ENCODE results near the gene BACE2. TPM values are rescaled to one million over a fixed set of nuclear protein-coding genes. Genes with fewer than 3 reads are reported as not detected.
"Not testable (repeated sequence)": the region's sequence is repeated elsewhere in the genome, so short reads cannot be mapped to it uniquely, and the experiment has no call there.

The BACE2 gene
- total RNA-seq, 1 donor from 2014 or later, result 20.9 TPM

DNA sequence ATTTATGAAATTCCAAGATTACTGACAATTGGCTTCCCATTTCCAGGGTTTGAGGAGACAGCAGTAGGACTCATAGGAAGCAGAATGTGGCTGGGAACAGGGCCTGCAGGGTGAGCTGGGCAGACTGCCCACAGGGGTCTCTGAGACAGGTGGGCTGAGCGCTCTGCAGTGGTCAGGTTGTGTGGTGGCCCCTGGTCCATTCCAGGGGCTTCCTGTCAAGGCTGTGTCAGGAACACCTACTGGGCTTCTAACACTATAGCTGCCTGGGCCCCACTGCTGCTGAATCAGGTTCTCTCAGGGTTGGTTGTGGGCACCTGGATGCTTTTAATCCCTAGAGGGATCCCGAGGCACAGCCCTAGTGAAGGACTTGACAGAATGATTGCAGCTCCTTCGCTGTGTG, 72.1 kb downstream of the BACE2 start:
- no peaks in the 10 kb centered on the region for H3K9me3 ChIP-seq
- H3K4me1 ChIP-seq, result no peaks in the 10 kb centered on the region
- no peaks in the 10 kb centered on the region for H3K27me3 ChIP-seq
- TF ChIP-seq, protein P1, sequence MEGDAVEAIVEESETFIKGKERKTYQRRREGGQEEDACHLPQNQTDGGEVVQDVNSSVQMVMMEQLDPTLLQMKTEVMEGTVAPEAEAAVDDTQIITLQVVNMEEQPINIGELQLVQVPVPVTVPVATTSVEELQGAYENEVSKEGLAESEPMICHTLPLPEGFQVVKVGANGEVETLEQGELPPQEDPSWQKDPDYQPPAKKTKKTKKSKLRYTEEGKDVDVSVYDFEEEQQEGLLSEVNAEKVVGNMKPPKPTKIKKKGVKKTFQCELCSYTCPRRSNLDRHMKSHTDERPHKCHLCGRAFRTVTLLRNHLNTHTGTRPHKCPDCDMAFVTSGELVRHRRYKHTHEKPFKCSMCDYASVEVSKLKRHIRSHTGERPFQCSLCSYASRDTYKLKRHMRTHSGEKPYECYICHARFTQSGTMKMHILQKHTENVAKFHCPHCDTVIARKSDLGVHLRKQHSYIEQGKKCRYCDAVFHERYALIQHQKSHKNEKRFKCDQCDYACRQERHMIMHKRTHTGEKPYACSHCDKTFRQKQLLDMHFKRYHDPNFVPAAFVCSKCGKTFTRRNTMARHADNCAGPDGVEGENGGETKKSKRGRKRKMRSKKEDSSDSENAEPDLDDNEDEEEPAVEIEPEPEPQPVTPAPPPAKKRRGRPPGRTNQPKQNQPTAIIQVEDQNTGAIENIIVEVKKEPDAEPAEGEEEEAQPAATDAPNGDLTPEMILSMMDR (IDR thresholded peaks at IDR 0.05), result no peak
- H3K36me3 ChIP-seq, result no peaks in the 10 kb centered on the region
- intact Hi-C loops (cut with DNase I), result no loop called here
- DNase-seq, result no peak
- no peak for ATAC-seq
- no peak overlapping the region for H3K27ac ChIP-seq
- H3K4me3 ChIP-seq, result no peak overlapping the region

DNA sequence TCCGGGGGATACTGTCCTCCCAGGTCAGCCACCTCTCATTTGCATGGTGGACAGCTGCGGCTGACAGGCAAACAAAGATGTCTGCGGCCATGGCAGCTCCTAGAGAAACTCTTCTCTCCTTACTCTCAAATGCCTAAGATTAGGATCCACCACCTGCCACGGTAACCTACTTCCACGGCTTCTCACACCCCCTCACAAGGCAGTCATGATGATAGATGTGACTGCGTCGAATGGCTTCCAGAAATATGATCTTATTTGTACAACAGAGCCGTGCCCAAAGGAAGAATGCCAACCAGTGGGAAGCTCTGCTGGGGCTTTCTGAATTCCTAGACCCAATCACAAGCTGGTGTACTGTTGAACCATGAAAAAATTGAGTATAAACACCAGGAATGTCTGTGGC, 73.4 kb downstream of the BACE2 start:
- H3K4me3 ChIP-seq, result no peak overlapping the region
- no peaks in the 10 kb centered on the region for H3K36me3 ChIP-seq
- no peaks in the 10 kb centered on the region for H3K27me3 ChIP-seq
- no peak overlapping the region for H3K27ac ChIP-seq
- no peak for ATAC-seq
- TF ChIP-seq, protein P1 (IDR thresholded peaks at IDR 0.05), result no peak
- intact Hi-C loops (cut with DNase I), result no loop called here
- H3K9me3 ChIP-seq, result no peaks in the 10 kb centered on the region
- H3K4me1 ChIP-seq, result no peaks in the 10 kb centered on the region
- DNase-seq, result no peak

DNA sequence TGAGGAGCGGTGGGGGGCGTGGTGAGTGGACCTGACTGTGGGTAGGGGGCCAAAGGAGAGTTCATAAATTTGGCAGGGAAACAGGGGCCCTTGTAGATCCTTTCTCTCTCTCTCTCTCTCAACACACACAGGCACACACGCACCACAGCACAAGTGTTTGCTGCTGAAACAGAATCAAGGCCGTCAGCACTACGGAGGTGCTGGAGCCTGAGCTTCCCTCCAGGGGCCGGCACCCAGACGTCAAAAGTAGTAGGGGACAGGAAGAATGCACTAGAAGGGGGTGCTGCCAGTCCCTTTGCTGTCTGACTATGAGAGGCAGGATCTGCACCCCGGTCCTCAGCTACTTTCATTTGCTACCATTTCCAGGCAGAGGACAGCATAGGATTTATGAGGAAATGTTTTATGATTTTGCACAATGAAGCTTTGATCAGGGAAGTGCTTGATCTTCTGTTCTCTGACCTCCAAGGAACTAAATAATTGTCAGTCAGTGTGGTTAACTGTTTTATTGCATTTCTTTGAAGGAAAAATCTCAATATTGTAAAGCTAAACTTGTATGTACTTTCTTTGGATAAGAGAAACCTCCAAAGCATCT, 74.4 kb downstream of the BACE2 start:
- Histone ChIP-seq H3K4me3 (no peak overlapping the region), H3K9me3 (no peaks in the 10 kb centered on the region), H3K36me3 (no peaks in the 10 kb centered on the region), H3K27ac (no peak overlapping the region), H3K27me3 (no peaks in the 10 kb centered on the region), H3K4me1 (no peaks in the 10 kb centered on the region)
- intact Hi-C loops (cut with DNase I), result no loop called here
- no peak for ATAC-seq
- TF ChIP-seq, protein P1 (IDR thresholded peaks at IDR 0.05), result no peak
- DNase-seq, result no peak

DNA sequence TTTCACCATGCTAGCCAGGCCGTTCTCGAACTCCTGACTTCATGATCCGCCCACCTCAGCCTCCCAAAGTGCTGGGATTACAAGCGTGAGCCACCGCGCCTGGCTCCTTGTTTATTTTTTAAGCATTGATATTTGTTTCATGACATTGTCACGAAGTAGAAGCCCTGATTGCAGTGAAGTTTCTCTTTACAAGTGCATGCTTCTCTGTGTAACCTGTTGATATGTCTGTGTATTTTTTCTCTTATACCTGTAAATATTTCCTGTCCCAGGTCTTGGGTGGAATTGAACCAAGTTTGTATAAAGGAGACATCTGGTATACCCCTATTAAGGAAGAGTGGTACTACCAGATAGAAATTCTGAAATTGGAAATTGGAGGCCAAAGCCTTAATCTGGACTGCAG, 75.1 kb downstream of the BACE2 start:
- Histone ChIP-seq H3K4me1 (no peaks in the 10 kb centered on the region), H3K36me3 (no peaks in the 10 kb centered on the region), H3K9me3 (no peaks in the 10 kb centered on the region), H3K27me3 (no peaks in the 10 kb centered on the region), H3K27ac (no peak overlapping the region), H3K4me3 (no peak overlapping the region)
- ATAC-seq (no peak), DNase-seq (no peak)
- intact Hi-C loops (cut with DNase I), result no loop called here
- TF ChIP-seq, protein P1 (IDR thresholded peaks at IDR 0.05), result no peak

DNA sequence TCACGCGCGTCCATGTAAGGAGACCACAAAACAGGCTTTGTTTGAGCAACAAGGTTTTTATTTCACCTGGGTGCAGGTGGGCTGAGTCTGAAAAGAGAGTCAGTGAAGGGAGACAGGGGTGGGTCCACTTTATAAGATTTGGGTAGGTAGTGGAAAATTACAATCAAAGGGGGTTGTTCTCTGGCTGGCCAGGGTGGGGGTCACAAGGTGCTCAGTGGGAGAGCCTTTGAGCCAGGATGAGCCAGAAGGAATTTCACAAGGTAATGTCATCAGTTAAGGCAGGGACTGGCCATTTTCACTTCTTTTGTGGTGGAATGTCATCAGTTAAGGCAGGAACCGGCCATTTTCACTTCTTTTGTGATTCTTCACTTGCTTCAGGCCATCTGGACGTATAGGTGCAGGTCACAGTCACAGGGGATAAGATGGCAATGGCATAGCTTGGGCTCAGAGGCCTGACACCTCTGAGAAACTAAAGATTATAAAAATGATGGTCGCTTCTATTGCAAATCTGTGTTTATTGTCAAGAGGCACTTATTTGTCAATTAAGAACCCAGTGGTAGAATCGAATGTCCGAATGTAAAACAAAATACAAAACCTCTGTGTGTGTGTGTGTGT, 76.4 kb downstream of the BACE2 start:
- H3K27me3 ChIP-seq; H3K4me1 ChIP-seq; ATAC-seq; intact Hi-C loops (cut with DNase I); DNase-seq; H3K9me3 ChIP-seq; H3K36me3 ChIP-seq; H3K4me3 ChIP-seq; H3K27ac ChIP-seq: not testable (repeated sequence)

DNA sequence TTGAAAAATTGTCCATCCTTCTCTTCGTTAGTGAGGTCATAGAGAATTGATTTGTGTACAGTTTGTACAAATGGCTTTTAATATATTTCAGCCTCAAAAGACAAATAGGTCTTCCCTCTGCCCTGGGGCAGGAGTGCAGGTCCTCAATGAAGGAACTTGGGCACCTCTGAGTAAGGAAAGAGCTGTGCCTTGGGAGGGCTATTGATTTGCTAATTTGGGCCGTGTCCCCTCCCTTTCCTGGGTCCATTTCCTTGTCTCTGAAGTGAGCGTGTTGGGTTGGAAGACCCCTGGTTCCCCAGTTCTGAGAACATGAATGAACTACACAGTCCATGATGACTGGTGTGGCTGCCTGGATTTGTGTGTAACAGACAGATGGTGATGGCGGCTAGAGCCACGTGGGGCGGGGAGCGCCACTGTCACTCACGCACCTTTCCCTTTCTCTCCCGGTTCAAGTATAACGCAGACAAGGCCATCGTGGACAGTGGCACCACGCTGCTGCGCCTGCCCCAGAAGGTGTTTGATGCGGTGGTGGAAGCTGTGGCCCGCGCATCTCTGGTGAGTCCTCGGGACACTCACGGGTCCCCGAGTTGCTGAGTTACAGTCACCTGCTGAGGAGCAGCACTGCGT, 77.7 kb downstream of the BACE2 start:
- Histone ChIP-seq H3K4me1 (peaks cover 3% of the 10 kb centered on the region), H3K27me3 (no peaks in the 10 kb centered on the region), H3K9me3 (no peaks in the 10 kb centered on the region), H3K36me3 (no peaks in the 10 kb centered on the region), H3K27ac (no peak overlapping the region), H3K4me3 (no peak overlapping the region)
- intact Hi-C loops (cut with DNase I), result no loop called here
- ATAC-seq, result no peak
- TF ChIP-seq, protein P1 (IDR thresholded peaks at IDR 0.05), result no peak
- no peak for DNase-seq
